Neuronal stem cell (in vitro differentiated cells): ENCODE measurements around the gene LPP.

ENCODE experiments used
- DNase-seq: peaks from one replicate; pipeline ENCODE4 v3.0.0-alpha.2; 2013; ENCODE audit warnings: low spot score
- H2AFZ ChIP-seq: one replicate; pipeline ENCODE4 v1.6.1; 2013; ENCODE audit warnings: mild to moderate bottlenecking, low read length, inconsistent platforms
- H2AK5ac ChIP-seq: 2 replicates; pipeline ENCODE4 v1.6.1; 2013; ENCODE audit warnings: low read depth, mild to moderate bottlenecking, inconsistent platforms, low read length, moderate library complexity, mixed read lengths
- H2BK120ac ChIP-seq: 2 replicates; pipeline ENCODE4 v1.6.1; 2013; ENCODE audit warnings: low read depth, mild to moderate bottlenecking, inconsistent platforms, low read length, moderate library complexity, mixed read lengths
- H2BK12ac ChIP-seq: one replicate; pipeline ENCODE4 v1.6.1; 2013; ENCODE audit warnings: low read length, inconsistent platforms
- H2BK15ac ChIP-seq: 2 replicates; pipeline ENCODE4 v1.6.1; 2013; ENCODE audit warnings: mild to moderate bottlenecking, low read length, inconsistent platforms, mixed read lengths
- H2BK5ac ChIP-seq: one replicate; pipeline ENCODE4 v1.6.1; 2013; ENCODE audit warnings: inconsistent platforms, mild to moderate bottlenecking, low read length, moderate library complexity
- H3K14ac ChIP-seq: one replicate; pipeline ENCODE4 v1.6.1; 2013; ENCODE audit warnings: low read length, inconsistent platforms
- H3K18ac ChIP-seq: 2 replicates; pipeline ENCODE4 v1.6.1; 2013; ENCODE audit warnings: low read length, inconsistent platforms
- H3K23ac ChIP-seq: 2 replicates; pipeline ENCODE4 v1.6.1; 2013; ENCODE audit warnings: low read depth, mild to moderate bottlenecking, mixed read lengths, low read length, inconsistent platforms; ENCODE audit not compliant: poor library complexity
- H3K27ac ChIP-seq: replicated peaks from 3 replicates; pipeline ENCODE4 v1.5.1; 2013; ENCODE audit warnings: low read length, inconsistent platforms
- H3K27me3 ChIP-seq, 3 experiments: 2 replicates each; pipeline ENCODE4 v1.6.1; 2013; ENCODE audit warnings: low read length in 3 of 3, mild to moderate bottlenecking in 2 of 3, inconsistent platforms in 1 of 3, low read depth in 1 of 3, mixed read lengths in 1 of 3, moderate library complexity in 1 of 3; ENCODE audit not compliant: control insufficient read depth in 3 of 3, insufficient read depth in 3 of 3
- H3K36me3 ChIP-seq, 2 donors: replicated peaks in 1 of 2; 2 replicates each; pipeline ENCODE4 v1.6.1; 2013; ENCODE audit warnings: low read length in 2 of 2; ENCODE audit not compliant: control insufficient read depth in 2 of 2, insufficient read depth in 2 of 2
- H3K4ac ChIP-seq: 2 replicates; pipeline ENCODE4 v1.6.1; 2013; ENCODE audit warnings: inconsistent platforms, mild to moderate bottlenecking, low read length, moderate library complexity
- H3K4me1 ChIP-seq, 2 donors: 1 replicate in 1 of 2; 2 replicates in 1 of 2; pipeline ENCODE4 v1.6.1; 2013; ENCODE audit warnings: low read length in 2 of 2, low read depth in 1 of 2; ENCODE audit not compliant: control insufficient read depth in 2 of 2, insufficient read depth in 1 of 2
- H3K4me2 ChIP-seq: one replicate; pipeline ENCODE4 v1.6.1; 2013; ENCODE audit warnings: mild to moderate bottlenecking, low read length, inconsistent platforms; ENCODE audit not compliant: insufficient read depth, poor library complexity, severe bottlenecking
- H3K4me3 ChIP-seq, 2 donors: 2 replicates each; pipeline ENCODE4 v1.5.1; 2013; ENCODE audit warnings: low read length in 2 of 2, mild to moderate bottlenecking in 2 of 2, inconsistent platforms in 1 of 2, moderate library complexity in 1 of 2
- H3K79me1 ChIP-seq: one replicate; pipeline ENCODE4 v1.6.1; 2013; ENCODE audit warnings: low read depth, mild to moderate bottlenecking, inconsistent platforms, low read length, moderate library complexity
- H3K9ac ChIP-seq: one replicate; pipeline ENCODE4 v1.6.1; 2013; ENCODE audit warnings: mild to moderate bottlenecking, low read depth, low read length, inconsistent platforms; ENCODE audit not compliant: poor library complexity
- H3K9me3 ChIP-seq, 2 donors: replicated peaks in 1 of 2; 2 replicates each; pipeline versions ENCODE3 to v1.6.1; 2013; ENCODE audit warnings: low read length in 2 of 2, mild to moderate bottlenecking in 2 of 2, inconsistent platforms in 1 of 2, low read depth in 1 of 2, mixed read lengths in 1 of 2, moderate library complexity in 1 of 2; ENCODE audit not compliant: control insufficient read depth in 2 of 2, insufficient read depth in 1 of 2
- H4K8ac ChIP-seq: one replicate; pipeline ENCODE4 v1.6.1; 2013; ENCODE audit warnings: low read depth, mild to moderate bottlenecking, inconsistent platforms, low read length, moderate library complexity
- H4K91ac ChIP-seq: one replicate; pipeline ENCODE4 v1.6.1; 2013; ENCODE audit warnings: low read length, low read depth, mild to moderate bottlenecking, inconsistent platforms; ENCODE audit not compliant: poor library complexity
- WGBS, 2 donors: extraction: QIAGEN DNeasy Blood & Tissue Kit; methylation state at CpG; one replicate each; pipeline ENCODE4 v1.1.7; 2013; ENCODE audit warnings: missing lambda C conversion rate in 2 of 2, mixed read lengths in 1 of 2; ENCODE audit not compliant: insufficient read length in 2 of 2, insufficient replicate concordance in 1 of 2; ENCODE audit errors: extremely low coverage in 2 of 2; 5-methylcytosine and 5-hydroxymethylcytosine counted together

LPP gene

DNA sequence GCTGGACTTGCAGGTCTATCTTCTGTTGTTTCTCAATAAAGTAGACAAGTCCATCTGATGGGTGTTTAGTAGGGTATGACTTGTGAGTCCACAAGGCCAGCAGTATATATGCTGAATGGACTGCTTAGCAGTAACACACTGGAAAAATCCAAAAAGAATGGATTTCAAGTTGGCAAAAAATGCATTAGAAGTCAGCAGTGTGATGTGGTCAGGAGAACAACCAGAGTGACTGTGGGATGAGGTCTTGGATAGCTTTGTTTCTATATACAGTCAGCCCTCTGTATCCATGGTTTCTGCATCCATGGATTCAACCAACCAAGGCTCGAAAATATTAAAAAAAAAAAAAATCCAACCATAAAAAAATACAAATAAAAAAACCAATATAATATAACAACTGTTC is 55.8 kb downstream of the LPP start:
- no peak overlapping the region for H4K91ac ChIP-seq
- H2BK120ac ChIP-seq = no peak overlapping the region
- no peak overlapping the region for H3K9ac ChIP-seq
- no peak overlapping the region for H4K8ac ChIP-seq
- H3K4me3 ChIP-seq = no peak overlapping the region
- no peak overlapping the region for H2AK5ac ChIP-seq
- WGBS, 2 donors = 100% methylated on average over 1 of the region's 1 CpG; no CpG with 5 or more reads in 1 of the 2 donors
- H3K79me1 ChIP-seq = peaks cover 2% of the 10 kb centered on the region
- no peaks in the 10 kb centered on the region for H3K9me3 ChIP-seq
- H3K18ac ChIP-seq = no peak overlapping the region
- H2BK12ac ChIP-seq = no peak overlapping the region
- H2BK15ac ChIP-seq = no peak overlapping the region
- no peak for DNase-seq
- H3K4ac ChIP-seq = no peak overlapping the region
- peaks cover 10 to 13% of the 10 kb centered on the region in 2 donors for H3K4me1 ChIP-seq
- no peak overlapping the region for H3K27ac ChIP-seq
- H3K36me3 ChIP-seq = peaks cover 0 to 24% of the 10 kb centered on the region in 2 donors
- H3K23ac ChIP-seq = no peak overlapping the region
- no peaks in the 10 kb centered on the region for H3K27me3 ChIP-seq
- H2BK5ac ChIP-seq = no peak overlapping the region
- no peak overlapping the region for H3K4me2 ChIP-seq
- H3K14ac ChIP-seq = no peak overlapping the region
- no peak overlapping the region for H2AFZ ChIP-seq

DNA sequence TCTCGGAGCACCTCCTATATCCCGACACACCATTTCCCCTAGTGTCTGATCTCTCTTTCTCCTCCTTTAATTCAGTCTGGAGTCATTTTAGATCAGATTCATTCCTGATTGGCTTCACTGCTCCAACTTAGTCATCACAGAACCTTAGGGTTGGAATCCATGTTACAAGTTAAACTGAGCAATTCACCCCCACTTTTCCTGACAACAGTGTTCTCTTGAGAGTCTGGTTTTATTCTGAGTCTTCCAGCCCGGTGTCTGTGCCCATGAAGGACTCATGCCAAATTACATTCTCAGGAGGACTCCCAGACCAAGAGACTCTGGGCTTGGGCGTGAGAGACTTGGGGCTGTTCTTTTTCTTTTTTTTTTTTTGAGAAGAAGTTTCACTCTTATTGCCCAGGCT is 57.5 kb downstream of the LPP start:
- WGBS, 2 donors = no CpG with 5 or more reads among the region's 4 CpGs

DNA sequence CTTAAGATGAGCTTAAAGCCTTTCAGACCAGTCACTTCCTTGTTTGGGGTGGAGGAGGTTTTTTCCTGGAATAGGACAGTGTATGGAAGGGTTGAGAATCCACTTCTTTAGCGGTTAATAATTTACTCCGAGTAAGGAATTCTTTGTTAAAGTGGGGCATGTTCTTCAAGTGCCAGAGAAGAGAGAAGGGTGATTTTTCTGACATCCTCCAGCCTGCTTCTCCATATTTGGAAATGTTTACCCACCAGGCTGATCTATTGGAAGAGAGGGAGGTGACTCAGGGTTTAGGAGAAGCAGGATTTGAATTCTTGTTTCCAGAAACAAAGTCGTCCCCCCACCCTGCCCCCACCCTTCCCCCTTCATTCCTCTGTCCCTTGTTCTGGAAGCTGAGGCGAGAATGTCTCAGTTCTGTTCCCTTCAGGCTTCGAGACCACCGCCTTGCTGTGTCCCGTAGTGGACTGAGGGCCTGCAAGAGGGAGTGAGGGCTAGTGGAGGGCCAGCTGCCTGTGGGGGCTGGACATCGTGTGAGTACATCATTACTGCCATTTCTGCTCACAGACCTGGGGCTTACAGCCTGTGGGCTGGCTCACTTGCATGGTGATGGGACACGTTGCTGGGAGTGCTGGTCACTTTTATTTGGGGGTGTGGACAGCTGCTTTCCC is 58.5 kb downstream of the LPP start:
- Histone ChIP-seq H2AK5ac (no peak overlapping the region), H3K14ac (no peak overlapping the region), H3K18ac (peak overlapping the region; percentile 73), H3K23ac (no peak overlapping the region), H3K4me2 (no peak overlapping the region), H2AFZ (no peak overlapping the region), H3K27ac (peak overlapping the region; percentile 19), H3K79me1 (peaks cover 2% of the 10 kb centered on the region), H4K91ac (no peak overlapping the region), H3K4me3 (peak overlapping the region in 1 of 2 donors; percentile 51), H3K36me3 (peaks cover 0 to 26% of the 10 kb centered on the region in 2 donors), H2BK120ac (no peak overlapping the region), H3K4ac (no peak overlapping the region), H4K8ac (no peak overlapping the region), H2BK15ac (no peak overlapping the region), H3K27me3 (no peaks in the 10 kb centered on the region), H3K9ac (peak overlapping the region; percentile 46), H2BK5ac (no peak overlapping the region), H3K9me3 (no peaks in the 10 kb centered on the region), H2BK12ac (no peak overlapping the region), H3K4me1 (peaks cover 10 to 13% of the 10 kb centered on the region in 2 donors)
- WGBS, 2 donors = no CpG with 5 or more reads among the region's 9 CpGs
- DNase-seq = no peak

More for the DNA sequence above, 57.5 kb downstream of the LPP start:
- Histone ChIP-seq H3K27me3 (no peaks in the 10 kb centered on the region), H2AK5ac (no peak overlapping the region), H2BK12ac (no peak overlapping the region), H3K36me3 (peaks cover 0 to 19% of the 10 kb centered on the region in 2 donors), H3K4me1 (peaks cover 10 to 13% of the 10 kb centered on the region in 2 donors), H3K79me1 (peaks cover 2% of the 10 kb centered on the region), H3K23ac (no peak overlapping the region), H4K91ac (no peak overlapping the region), H2BK120ac (no peak overlapping the region), H2BK5ac (no peak overlapping the region), H3K18ac (no peak overlapping the region), H3K9ac (no peak overlapping the region), H2BK15ac (no peak overlapping the region), H3K4ac (no peak overlapping the region), H4K8ac (no peak overlapping the region), H3K14ac (no peak overlapping the region), H3K4me3 (no peak overlapping the region), H2AFZ (no peak overlapping the region), H3K9me3 (no peaks in the 10 kb centered on the region), H3K27ac (no peak overlapping the region), H3K4me2 (no peak overlapping the region)
- no peak for DNase-seq

DNA sequence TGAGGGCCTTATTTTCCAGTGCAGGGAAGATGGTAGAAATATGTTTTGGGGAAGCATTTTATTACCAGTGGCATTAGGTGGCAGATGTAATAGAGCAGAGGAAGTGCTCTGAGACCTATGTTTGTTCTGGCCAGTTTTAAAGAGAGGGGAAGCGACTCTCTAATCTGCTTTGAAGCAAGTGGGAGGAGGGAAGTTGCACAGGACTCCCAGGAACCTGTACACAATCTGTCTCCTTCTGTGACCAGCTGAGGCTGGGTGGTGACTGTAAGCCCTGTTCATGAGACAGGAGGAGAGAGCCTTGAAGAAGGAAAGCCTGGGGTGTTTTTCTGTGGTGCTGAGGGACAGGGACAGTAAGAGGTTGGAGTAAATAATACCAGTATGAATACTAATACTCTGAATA is 60.5 kb downstream of the LPP start:
- no peak overlapping the region for H3K4me2 ChIP-seq
- no peak overlapping the region for H3K14ac ChIP-seq
- no peak overlapping the region for H2BK15ac ChIP-seq
- no peak overlapping the region for H3K9ac ChIP-seq
- H2BK12ac ChIP-seq = no peak overlapping the region
- no peak overlapping the region for H3K4me3 ChIP-seq
- no peak overlapping the region for H3K18ac ChIP-seq
- H2BK5ac ChIP-seq = no peak overlapping the region
- no peak overlapping the region for H2AK5ac ChIP-seq
- H2AFZ ChIP-seq = no peak overlapping the region
- H4K8ac ChIP-seq = no peak overlapping the region
- H3K4ac ChIP-seq = no peak overlapping the region
- H3K36me3 ChIP-seq = peaks cover 0 to 22% of the 10 kb centered on the region in 2 donors
- no peak overlapping the region for H4K91ac ChIP-seq
- no peak overlapping the region for H2BK120ac ChIP-seq
- H3K27me3 ChIP-seq = no peaks in the 10 kb centered on the region
- H3K4me1 ChIP-seq = peaks cover 0 to 5% of the 10 kb centered on the region in 2 donors
- peaks cover 2% of the 10 kb centered on the region for H3K79me1 ChIP-seq
- H3K23ac ChIP-seq = no peak overlapping the region
- H3K27ac ChIP-seq = no peak overlapping the region
- DNase-seq = no peak
- no CpG with 5 or more reads among the region's 1 CpG for WGBS, 2 donors
- no peaks in the 10 kb centered on the region for H3K9me3 ChIP-seq
